ENCODE measurements around the gene ANKRD9. TPM values are rescaled to one million over a fixed set of nuclear protein-coding genes. Genes with fewer than 3 reads are reported as not detected.
A peak's percentile ranks its signal among the peaks of the same experiment; 100 is the strongest.

The ANKRD9 gene
- total and polyA plus RNA-seq, 2 of the 13 experiments (the other 11 are each of a cell fraction or from before 2014, with no cell fraction given) = 10.0 to 15.0 TPM

GRCh38 chr14:102509746-102510615 lies at the start of gene ANKRD9 (continued):
- no peak for TF ChIP-seq ARID5B (CRISPR knock-in tag; IDR thresholded peaks at IDR 0.05)
- TF ChIP-seq, protein P1, sequence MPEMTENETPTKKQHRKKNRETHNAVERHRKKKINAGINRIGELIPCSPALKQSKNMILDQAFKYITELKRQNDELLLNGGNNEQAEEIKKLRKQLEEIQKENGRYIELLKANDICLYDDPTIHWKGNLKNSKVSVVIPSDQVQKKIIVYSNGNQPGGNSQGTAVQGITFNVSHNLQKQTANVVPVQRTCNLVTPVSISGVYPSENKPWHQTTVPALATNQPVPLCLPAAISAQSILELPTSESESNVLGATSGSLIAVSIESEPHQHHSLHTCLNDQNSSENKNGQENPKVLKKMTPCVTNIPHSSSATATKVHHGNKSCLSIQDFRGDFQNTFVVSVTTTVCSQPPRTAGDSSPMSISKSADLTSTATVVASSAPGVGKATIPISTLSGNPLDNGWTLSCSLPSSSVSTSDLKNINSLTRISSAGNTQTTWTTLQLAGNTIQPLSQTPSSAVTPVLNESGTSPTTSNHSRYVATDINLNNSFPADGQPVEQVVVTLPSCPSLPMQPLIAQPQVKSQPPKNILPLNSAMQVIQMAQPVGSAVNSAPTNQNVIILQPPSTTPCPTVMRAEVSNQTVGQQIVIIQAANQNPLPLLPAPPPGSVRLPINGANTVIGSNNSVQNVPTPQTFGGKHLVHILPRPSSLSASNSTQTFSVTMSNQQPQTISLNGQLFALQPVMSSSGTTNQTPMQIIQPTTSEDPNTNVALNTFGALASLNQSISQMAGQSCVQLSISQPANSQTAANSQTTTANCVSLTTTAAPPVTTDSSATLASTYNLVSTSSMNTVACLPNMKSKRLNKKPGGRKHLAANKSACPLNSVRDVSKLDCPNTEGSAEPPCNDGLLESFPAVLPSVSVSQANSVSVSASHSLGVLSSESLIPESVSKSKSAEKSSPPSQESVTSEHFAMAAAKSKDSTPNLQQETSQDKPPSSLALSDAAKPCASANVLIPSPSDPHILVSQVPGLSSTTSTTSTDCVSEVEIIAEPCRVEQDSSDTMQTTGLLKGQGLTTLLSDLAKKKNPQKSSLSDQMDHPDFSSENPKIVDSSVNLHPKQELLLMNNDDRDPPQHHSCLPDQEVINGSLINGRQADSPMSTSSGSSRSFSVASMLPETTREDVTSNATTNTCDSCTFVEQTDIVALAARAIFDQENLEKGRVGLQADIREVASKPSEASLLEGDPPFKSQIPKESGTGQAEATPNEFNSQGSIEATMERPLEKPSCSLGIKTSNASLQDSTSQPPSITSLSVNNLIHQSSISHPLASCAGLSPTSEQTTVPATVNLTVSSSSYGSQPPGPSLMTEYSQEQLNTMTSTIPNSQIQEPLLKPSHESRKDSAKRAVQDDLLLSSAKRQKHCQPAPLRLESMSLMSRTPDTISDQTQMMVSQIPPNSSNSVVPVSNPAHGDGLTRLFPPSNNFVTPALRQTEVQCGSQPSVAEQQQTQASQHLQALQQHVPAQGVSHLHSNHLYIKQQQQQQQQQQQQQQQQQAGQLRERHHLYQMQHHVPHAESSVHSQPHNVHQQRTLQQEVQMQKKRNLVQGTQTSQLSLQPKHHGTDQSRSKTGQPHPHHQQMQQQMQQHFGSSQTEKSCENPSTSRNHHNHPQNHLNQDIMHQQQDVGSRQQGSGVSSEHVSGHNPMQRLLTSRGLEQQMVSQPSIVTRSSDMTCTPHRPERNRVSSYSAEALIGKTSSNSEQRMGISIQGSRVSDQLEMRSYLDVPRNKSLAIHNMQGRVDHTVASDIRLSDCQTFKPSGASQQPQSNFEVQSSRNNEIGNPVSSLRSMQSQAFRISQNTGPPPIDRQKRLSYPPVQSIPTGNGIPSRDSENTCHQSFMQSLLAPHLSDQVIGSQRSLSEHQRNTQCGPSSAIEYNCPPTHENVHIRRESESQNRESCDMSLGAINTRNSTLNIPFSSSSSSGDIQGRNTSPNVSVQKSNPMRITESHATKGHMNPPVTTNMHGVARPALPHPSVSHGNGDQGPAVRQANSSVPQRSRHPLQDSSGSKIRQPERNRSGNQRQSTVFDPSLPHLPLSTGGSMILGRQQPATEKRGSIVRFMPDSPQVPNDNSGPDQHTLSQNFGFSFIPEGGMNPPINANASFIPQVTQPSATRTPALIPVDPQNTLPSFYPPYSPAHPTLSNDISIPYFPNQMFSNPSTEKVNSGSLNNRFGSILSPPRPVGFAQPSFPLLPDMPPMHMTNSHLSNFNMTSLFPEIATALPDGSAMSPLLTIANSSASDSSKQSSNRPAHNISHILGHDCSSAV (CRISPR knock-in tag; IDR thresholded peaks at IDR 0.05; ENCODE audit: borderline replicate concordance) = no peak
- TF ChIP-seq ZNF557 (CRISPR knock-in tag; IDR thresholded peaks at IDR 0.05) = no peak
- TF ChIP-seq SMC3 (IDR thresholded peaks at IDR 0.05; ENCODE audit: low read length) = no peak
- TF ChIP-seq, protein P2, sequence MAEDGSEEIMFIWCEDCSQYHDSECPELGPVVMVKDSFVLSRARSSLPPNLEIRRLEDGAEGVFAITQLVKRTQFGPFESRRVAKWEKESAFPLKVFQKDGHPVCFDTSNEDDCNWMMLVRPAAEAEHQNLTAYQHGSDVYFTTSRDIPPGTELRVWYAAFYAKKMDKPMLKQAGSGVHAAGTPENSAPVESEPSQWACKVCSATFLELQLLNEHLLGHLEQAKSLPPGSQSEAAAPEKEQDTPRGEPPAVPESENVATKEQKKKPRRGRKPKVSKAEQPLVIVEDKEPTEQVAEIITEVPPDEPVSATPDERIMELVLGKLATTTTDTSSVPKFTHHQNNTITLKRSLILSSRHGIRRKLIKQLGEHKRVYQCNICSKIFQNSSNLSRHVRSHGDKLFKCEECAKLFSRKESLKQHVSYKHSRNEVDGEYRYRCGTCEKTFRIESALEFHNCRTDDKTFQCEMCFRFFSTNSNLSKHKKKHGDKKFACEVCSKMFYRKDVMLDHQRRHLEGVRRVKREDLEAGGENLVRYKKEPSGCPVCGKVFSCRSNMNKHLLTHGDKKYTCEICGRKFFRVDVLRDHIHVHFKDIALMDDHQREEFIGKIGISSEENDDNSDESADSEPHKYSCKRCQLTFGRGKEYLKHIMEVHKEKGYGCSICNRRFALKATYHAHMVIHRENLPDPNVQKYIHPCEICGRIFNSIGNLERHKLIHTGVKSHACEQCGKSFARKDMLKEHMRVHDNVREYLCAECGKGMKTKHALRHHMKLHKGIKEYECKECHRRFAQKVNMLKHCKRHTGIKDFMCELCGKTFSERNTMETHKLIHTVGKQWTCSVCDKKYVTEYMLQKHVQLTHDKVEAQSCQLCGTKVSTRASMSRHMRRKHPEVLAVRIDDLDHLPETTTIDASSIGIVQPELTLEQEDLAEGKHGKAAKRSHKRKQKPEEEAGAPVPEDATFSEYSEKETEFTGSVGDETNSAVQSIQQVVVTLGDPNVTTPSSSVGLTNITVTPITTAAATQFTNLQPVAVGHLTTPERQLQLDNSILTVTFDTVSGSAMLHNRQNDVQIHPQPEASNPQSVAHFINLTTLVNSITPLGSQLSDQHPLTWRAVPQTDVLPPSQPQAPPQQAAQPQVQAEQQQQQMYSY (CRISPR knock-in tag; IDR thresholded peaks at IDR 0.05) = 0 out of 2 replicates have a peak, but pooled peaks have one; percentile 38
- no peak for TF ChIP-seq ZNF580 (CRISPR knock-in tag; IDR thresholded peaks at IDR 0.05; ENCODE audit: borderline replicate concordance, low read depth)
- no peak for TF ChIP-seq ZNF878 (CRISPR knock-in tag; IDR thresholded peaks at IDR 0.05)
- TF ChIP-seq PAX8 (CRISPR knock-in tag; IDR thresholded peaks at IDR 0.05; ENCODE audit: borderline replicate concordance) = no peak
- TF ChIP-seq FOXP4 (CRISPR knock-in tag; IDR thresholded peaks at IDR 0.05) = no peak
